Dendritic cell treated with granulocyte-macrophage colony-stimulating factor and Interleukin-4, amounts not matched to agents 40 ng/mL and 50 ng/mL, for 4 days (primary cell): Measurements from ENCODE around the gene VASH1.

Source experiments
- H3K27ac Mint-ChIP-seq: one replicate; pipeline ENCODE4 v1.8.0; 2022; ENCODE audit warnings: mild to moderate bottlenecking, mixed read lengths
- H3K27me3 Mint-ChIP-seq: one replicate; pipeline ENCODE4 v1.8.0; 2022; ENCODE audit warnings: mild to moderate bottlenecking, mixed read lengths
- H3K36me3 Mint-ChIP-seq: one replicate; pipeline ENCODE4 v1.8.0; 2022; ENCODE audit warnings: low read depth, mixed read lengths
- H3K4me1 Mint-ChIP-seq: one replicate; pipeline ENCODE4 v1.8.0; 2022; ENCODE audit warnings: low read depth, mixed read lengths
- H3K4me3 Mint-ChIP-seq: one replicate; pipeline ENCODE4 v1.8.0; 2022; ENCODE audit warnings: mild to moderate bottlenecking, moderate library complexity, mixed read lengths
- H3K9me3 Mint-ChIP-seq: one replicate; pipeline ENCODE4 v1.8.0; 2022; ENCODE audit warnings: mixed read lengths
- intact Hi-C: fragments of 100-400 bp; cut with micrococcal nuclease; formaldehyde crosslinking; loops from one replicate; pipeline ENCODE4 v1.15.0; 2022

Gene VASH1

DNA sequence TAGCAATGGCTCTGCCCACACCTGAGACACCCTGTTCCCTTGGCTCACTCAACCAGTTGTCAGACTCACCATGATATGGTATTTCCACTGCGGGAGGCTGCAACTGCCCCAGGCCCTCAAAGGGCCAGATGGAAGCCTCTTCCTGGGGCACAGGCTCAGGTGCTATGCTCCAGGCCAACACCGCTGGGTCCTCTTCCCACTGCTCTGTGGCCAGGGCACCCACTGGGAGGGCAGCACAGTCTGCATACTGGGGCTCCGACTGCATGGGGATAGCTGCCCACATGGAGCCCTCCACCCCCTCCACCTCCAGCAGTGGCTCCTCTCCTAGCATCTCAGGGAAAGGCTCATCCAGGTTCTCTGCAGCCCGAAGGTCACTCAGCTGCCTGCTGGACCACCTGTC, 47.7 kb downstream of the VASH1 start:
- intact Hi-C loops = no loop called here
- Mint-ChIP-seq H3K9me3 (no peaks in the 10 kb centered on the region), H3K27ac (no peak overlapping the region), H3K4me1 (peaks cover 44% of the 10 kb centered on the region), H3K4me3 (no peak overlapping the region), H3K27me3 (no peaks in the 10 kb centered on the region), H3K36me3 (peaks cover 55% of the 10 kb centered on the region)

DNA sequence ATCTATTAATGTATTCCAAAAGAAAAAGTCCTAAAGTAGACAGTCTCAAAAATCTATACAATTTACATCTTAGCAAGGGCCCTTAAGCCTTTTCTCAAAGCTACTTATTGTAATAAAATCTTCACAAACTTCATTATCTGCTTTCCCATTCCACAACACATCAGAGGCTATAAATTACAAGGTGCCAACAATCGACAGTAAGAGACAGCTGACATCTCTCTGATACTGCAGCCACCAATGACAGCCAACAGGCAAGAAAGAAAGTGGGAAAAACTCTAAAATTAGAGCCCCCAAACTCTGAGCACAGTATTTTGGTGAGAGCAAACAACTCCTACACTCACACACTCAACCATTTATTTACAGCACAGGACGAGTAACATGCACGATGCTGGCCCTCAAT, 49.3 kb downstream of the VASH1 start:
- H3K36me3 Mint-ChIP-seq = peaks cover 46% of the 10 kb centered on the region
- H3K4me1 Mint-ChIP-seq = peaks cover 44% of the 10 kb centered on the region
- no peak overlapping the region for H3K27ac Mint-ChIP-seq
- no peaks in the 10 kb centered on the region for H3K27me3 Mint-ChIP-seq
- peak overlapping the region; percentile 37 for H3K4me3 Mint-ChIP-seq
- intact Hi-C loops = loop anchor here (5.0 kb wide), 1 partner anchor 52 kb away; no protein-coding TSS in a partner anchor
- no peaks in the 10 kb centered on the region for H3K9me3 Mint-ChIP-seq

DNA sequence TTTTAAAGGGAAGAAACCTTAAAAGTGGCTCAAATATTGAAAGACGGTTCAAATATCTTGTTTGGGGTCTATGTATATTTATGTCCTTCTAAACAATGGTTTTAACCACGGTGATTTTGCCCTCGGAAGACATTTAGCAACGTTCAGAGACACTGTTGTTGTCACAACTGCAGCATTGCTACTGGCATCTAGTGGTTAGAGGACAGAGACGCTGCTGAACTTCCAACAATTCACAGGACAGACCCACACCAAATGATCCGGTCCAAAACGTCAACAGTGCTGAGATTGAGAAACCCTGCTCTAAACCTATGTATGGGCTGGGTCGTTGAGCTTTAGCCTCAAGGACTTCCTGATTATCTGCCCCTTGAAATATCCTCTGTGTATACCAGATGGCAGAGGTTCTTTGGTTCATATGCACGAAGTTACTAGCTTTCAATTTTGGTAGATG, 49.7 kb downstream of the VASH1 start:
- Mint-ChIP-seq H3K36me3 (peaks cover 46% of the 10 kb centered on the region), H3K27me3 (no peaks in the 10 kb centered on the region), H3K4me3 (peak overlapping the region; percentile 37), H3K27ac (no peak overlapping the region), H3K4me1 (peaks cover 44% of the 10 kb centered on the region), H3K9me3 (no peaks in the 10 kb centered on the region)
- intact Hi-C loops = loop anchor here (5.0 kb wide), 1 partner anchor 51 kb away; no protein-coding TSS in a partner anchor

DNA sequence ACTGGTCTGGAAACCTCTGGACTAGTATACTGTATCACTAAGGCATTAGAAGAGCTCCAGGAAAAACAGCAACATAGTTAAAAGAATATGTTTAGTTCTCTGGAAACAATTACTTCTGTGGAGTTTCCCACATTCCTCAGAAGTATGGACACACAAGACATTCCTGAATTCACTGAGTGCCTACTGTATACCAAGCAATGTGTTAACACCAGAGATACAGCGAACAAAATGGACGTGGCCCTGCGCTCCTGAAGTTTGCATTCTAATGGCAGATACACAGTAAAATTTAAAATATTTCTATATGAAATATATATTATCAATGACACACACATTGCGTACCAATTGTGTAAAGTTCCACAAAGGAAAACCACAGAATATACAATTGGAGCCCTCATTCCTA, 50.3 kb downstream of the VASH1 start:
- Mint-ChIP-seq H3K36me3 (peaks cover 40% of the 10 kb centered on the region), H3K27me3 (no peaks in the 10 kb centered on the region), H3K4me1 (peaks cover 44% of the 10 kb centered on the region), H3K27ac (peak overlapping the region; percentile 81), H3K4me3 (peak overlapping the region; percentile 91), H3K9me3 (no peaks in the 10 kb centered on the region)
- intact Hi-C loops = loop anchor here (5.0 kb wide), 1 partner anchor 51 kb away; no protein-coding TSS in a partner anchor

DNA sequence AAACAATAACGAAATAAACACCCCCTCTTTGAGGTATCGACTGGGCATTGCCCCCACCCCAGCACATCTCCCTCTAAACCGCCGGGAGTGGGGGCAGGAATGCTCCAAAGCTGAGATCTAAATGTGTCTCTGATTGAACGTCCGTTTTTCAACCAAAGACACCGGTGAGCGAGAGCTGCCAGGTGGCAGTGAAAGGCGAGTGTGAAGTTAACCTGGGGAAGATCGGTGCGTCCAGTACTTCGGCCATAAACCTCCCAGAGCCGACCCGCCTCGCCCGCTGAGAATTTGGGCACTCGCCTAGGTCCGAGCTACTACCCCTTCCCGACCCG, 50.8 kb downstream of the VASH1 start:
- Mint-ChIP-seq H3K36me3 (peaks cover 35% of the 10 kb centered on the region), H3K4me3 (peak overlapping the region; percentile 91), H3K27me3 (no peaks in the 10 kb centered on the region), H3K27ac (peak overlapping the region; percentile 81), H3K4me1 (peaks cover 41% of the 10 kb centered on the region), H3K9me3 (no peaks in the 10 kb centered on the region)
- intact Hi-C loops = loop anchor here (5.0 kb wide), 1 partner anchor 50 kb away; no protein-coding TSS in a partner anchor

DNA sequence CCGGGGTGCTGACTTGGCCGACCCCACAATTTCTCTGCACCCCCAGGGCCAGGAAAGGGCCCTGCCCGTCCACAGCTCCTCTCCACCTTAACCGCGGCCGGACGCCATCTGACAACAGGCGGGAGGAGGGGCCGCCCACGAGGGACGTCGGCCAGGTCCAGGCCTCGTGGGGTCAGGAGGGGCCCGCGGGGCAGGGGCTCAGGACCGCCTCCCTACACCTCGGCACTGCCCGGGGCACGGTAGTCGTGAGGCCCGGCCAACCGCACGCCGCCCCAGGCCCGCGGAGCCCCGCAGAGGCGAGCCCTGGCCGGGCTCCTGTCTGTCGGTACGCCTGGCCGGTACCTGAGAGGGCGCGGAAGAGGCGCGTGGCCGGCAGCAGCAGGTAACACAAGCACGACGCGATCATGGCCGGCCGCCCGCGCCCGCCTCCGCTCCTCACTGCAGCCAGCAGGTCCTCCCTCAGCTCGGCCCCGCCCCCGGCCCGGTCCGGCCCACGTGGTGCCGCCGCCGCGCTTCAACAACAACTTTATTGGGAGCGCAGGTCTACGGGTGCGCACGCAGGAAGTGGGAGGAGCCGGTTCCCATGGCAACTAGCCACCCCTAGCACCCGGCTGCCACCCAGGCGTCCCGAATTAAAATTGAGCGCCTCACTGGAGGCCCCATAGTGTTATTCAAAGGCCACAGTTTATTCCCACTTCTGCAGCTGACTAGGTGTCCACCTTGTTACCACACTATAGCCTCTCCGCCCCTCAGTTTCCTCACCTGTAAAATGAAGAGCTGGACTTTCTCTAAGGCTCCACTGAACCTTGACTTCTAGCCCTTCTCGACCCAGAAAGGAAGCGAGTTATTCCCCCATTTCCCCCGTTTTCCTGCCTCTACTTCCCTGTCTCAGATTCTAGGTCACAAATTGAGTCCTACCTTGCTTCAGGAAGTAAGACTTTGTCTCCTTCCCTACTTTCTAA, 51.4 kb downstream of the VASH1 start, which contains the start of gene ANGEL1:
ANGEL1 (minus strand) TSS at position 461 of the 962 bp plus-strand sequence; CDS start at position 406, 55 bp downstream.
- Mint-ChIP-seq H3K27ac (peak within 1 kb of the TSS; percentile 81), H3K4me3 (peak within 1 kb of the TSS; percentile 91), H3K4me1 (peaks cover 35% of the 10 kb centered on the region), H3K27me3 (no peaks in the 10 kb centered on the region), H3K36me3 (peaks cover 29% of the 10 kb centered on the region), H3K9me3 (no peaks in the 10 kb centered on the region)
- intact Hi-C loops = loop anchor here (5.0 kb wide), 1 partner anchor 50 kb away; no protein-coding TSS in a partner anchor

DNA sequence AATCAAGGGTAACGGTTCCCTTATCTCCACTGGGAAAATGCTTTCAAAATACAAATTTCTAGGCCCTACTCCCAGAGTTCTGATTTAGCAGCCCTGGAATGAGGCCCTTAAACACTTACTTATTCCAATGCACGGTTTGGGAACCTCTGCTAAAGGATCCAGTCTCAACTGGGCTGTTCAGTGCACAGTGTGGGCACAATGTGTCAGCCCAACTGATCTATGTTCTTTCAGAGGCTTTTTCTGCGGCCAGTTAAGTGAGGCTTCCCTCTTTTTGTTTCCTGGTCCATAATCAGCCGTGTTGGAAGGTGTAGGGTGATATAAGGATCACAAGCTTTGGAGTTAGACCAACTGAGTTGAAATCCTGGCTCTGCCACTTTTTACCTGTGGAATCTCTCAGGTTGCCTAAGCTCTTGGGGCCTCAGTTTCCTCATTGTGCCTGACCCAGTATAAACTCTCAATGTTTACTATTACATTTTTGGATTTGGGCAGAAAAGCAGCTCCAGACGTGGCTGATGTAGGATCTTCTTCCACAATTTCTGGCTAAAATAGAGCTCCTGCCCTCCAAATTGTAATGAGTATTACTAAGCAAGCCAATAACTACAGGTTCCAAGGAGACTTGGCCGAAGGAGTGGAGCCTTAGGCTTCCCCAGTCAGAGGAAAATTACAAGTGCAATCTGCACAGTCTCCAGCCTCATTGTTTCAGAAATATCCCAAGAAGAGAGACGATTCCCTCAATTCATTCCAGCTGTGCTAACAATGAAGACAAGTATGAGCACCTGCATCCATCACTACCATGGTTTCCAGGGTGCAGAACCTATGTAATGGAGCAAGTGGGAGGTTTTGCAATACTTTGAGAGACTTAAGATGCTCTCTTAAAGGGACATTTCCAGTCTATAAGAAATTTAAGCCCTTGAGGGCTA, 53.7 kb downstream of the VASH1 start:
- intact Hi-C loops = loop anchor here (5.0 kb wide), 1 partner anchor 47 kb away; no protein-coding TSS in a partner anchor
- H3K4me3 Mint-ChIP-seq = no peak overlapping the region
- H3K9me3 Mint-ChIP-seq = no peaks in the 10 kb centered on the region
- no peak overlapping the region for H3K27ac Mint-ChIP-seq
- H3K27me3 Mint-ChIP-seq = no peaks in the 10 kb centered on the region
- peaks cover 10% of the 10 kb centered on the region for H3K36me3 Mint-ChIP-seq
- peaks cover 26% of the 10 kb centered on the region for H3K4me1 Mint-ChIP-seq

DNA sequence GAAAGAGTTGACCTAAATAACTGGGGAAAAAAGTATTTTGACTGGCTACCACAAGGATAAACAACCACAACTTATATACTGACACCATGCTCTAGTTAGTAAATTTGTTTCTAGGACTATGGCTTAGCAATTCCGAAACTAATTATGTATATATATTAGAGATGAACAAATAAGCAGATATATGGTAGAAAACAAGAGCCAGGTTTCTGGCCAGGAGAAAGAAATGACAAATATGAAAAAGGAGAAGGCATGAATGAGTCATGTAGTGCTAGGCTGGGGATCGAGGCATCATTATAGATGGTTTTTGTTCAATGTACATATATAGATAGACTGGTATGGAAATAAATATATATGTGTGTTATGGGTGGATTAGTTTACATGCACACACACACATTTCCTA, 59.4 kb downstream of the VASH1 start:
- no peaks in the 10 kb centered on the region for H3K27me3 Mint-ChIP-seq
- H3K27ac Mint-ChIP-seq = no peak overlapping the region
- no peaks in the 10 kb centered on the region for H3K9me3 Mint-ChIP-seq
- peaks cover 13% of the 10 kb centered on the region for H3K4me1 Mint-ChIP-seq
- no peak overlapping the region for H3K4me3 Mint-ChIP-seq
- no peaks in the 10 kb centered on the region for H3K36me3 Mint-ChIP-seq
- intact Hi-C loops = no loop called here

DNA sequence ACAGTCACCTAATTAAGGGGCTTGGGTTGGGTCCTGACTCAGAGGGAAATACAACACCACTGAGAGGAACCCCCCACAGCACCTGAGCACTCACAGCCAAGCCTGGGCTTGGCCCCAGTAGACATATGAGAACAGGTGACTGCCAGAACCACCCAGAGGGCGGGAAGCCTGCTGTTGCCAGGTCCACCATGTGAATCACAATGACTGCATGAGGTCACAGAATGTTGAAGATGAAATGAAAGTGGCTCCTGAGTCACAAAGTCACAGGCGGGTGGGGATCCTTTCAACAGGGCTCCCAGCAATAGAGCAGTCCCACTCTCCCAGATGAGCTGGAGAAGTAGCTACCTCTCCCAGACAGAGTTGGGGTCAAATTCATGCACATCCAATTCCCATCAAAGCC, 64.9 kb downstream of the VASH1 start, which contains the start of gene LRRC74A:
LRRC74A (plus strand) TSS at position 287 of the 400 bp plus-strand sequence. CDS start 290 bp downstream, outside the sequence.
- intact Hi-C loops = no loop called here
- Mint-ChIP-seq H3K4me1 (peaks cover 47% of the 10 kb centered on the region), H3K27me3 (no peaks in the 10 kb centered on the region), H3K27ac (peak within 1 kb of the TSS; percentile 47), H3K9me3 (no peaks in the 10 kb centered on the region), H3K4me3 (no peak within 1 kb of the TSS), H3K36me3 (no peaks in the 10 kb centered on the region)

DNA sequence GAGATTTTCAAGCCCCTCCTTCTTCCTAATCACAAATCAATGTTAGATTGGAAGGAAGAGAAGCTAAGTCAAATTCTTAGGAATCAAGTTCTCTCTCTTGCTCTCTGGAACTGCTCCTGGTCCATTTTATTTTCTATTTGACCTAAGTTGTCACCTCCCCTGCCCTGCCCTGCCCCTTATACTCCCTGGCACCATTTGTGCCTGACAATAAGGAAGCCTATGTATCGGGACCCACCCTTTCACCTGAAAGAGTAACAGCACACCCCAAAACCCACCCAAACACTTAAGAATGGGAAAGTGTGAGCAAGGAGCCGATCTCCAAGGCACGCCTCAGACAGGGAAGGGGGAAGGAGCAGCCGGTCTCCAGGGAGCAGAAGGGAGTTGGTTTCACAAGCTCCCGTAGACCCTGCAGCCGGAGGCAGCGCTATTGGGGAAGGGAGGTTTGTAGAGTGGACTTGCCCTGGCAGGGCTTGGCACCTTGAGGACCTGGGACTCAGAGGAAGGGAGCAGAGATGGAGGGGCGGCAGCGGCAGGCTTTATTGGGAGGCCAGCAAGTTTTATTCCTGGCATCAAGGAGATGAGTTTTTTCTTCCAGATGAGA, 66.5 kb downstream of the VASH1 start:
- H3K36me3 Mint-ChIP-seq = no peaks in the 10 kb centered on the region
- H3K4me3 Mint-ChIP-seq = no peak overlapping the region
- no peaks in the 10 kb centered on the region for H3K9me3 Mint-ChIP-seq
- no peaks in the 10 kb centered on the region for H3K27me3 Mint-ChIP-seq
- intact Hi-C loops = no loop called here
- H3K27ac Mint-ChIP-seq = no peak overlapping the region
- peaks cover 56% of the 10 kb centered on the region for H3K4me1 Mint-ChIP-seq

DNA sequence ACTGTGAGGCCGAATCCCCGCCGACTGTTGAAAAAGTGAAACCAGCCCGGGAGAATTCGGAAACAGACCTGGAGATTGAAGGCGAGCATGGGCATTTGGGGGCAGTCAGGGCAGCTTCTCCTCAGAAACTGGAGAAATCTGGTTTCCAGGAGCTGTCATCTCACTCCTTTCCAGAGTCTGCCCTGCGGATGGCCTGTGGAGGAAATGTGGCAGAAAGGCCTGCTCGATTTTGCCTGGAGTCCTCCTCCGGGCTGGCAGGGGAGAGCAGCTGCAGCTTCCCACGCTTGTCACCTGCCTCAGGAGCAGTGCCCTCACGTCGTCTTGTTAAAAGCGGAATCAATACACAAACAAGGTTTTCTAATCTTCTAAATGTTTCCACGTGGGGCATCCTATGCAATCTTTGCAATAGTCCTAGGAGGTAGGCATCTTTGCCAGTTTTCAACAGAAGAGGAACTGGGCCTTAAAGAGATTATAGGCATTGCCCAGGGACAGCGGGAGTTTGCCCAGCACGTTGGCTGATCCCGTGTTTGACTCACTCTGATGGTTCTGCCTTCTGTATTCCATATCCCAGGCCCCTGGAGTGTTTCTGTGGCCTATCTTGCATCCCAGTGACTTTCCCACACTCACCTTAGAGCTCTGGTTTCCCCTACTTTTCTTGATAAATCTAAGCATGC, 67.2 kb downstream of the VASH1 start:
- H3K36me3 Mint-ChIP-seq = no peaks in the 10 kb centered on the region
- H3K27me3 Mint-ChIP-seq = no peaks in the 10 kb centered on the region
- H3K4me3 Mint-ChIP-seq = no peak overlapping the region
- H3K9me3 Mint-ChIP-seq = no peaks in the 10 kb centered on the region
- intact Hi-C loops = no loop called here
- peak overlapping the region; percentile 35 for H3K27ac Mint-ChIP-seq
- peaks cover 61% of the 10 kb centered on the region for H3K4me1 Mint-ChIP-seq

DNA sequence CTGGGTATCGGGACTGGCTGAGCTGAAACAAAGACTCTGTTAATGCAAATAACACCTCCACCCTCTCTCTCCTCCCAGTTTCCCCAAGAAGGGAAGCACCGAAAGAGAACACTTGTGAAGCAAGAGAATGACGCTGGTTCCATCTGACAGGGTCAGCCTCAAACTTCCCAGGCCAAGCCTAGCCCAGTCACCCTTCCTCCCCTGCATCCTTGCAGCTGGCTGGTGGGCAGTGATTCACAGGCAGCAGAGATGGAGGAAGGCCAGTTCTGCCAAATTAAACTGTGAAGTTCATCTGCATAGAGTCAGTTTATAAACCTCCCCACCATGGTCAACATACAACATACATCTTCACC, 67.7 kb downstream of the VASH1 start:
- intact Hi-C loops = no loop called here
- peak overlapping the region; percentile 35 for H3K27ac Mint-ChIP-seq
- H3K4me3 Mint-ChIP-seq = no peak overlapping the region

More for the DNA sequence above, 67.7 kb downstream of the VASH1 start:
- no peaks in the 10 kb centered on the region for H3K9me3 Mint-ChIP-seq
- H3K36me3 Mint-ChIP-seq = no peaks in the 10 kb centered on the region
- H3K27me3 Mint-ChIP-seq = no peaks in the 10 kb centered on the region
- H3K4me1 Mint-ChIP-seq = peaks cover 61% of the 10 kb centered on the region
